ENCODE measurements around the gene TGIF2.

Gene TGIF2

DNA sequence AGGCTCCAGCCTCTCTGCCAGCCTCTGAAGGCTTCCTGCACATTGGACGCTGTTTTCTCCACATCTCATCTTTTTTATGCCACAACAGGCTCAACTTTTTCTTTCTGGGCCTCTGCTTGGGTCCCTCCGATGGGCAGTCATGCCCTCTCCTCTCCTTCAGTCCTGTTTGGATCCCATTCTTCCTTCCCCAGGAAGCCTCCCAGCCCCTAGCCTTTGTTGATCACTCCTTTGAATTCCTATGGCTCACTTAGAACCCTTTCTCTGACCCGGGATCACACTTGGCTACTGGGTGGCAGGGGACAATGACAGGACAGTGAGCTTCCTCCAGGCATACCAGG lies 68.1 kb downstream of the TGIF2 start:
- no peak for DNase-seq (ENCODE audit: low read depth in 1 of 2, low spot score in 1 of 2)
- in situ Hi-C loops (cut with HindIII; ENCODE audit: low pct_unique_long_range_greater_than_20kb, low sequenced_read_pairs) = no loop called here
- no peak for TF ChIP-seq JUND (IDR thresholded peaks at IDR 0.05; ENCODE audit: low read depth)

DNA sequence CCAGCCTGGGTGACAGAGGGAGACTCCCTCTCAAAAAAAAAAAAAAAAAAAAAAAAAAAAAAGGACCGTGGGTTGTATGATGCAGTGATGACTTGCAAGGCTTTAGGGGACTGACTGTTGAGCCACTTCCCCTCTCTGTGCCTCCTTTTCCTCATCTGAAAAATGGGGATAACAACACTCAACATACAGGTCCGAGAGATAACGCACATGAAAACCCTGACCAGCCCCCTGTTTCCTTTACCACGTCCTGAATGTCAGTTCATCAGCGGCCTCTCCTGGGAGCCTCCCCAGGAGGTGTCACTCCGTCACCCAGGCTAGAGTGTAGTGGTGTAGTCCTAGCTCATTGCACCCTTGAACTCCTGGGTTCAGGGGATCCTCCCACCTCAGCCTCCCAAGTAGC lies 68.7 kb downstream of the TGIF2 start:
- in situ Hi-C loops (cut with HindIII; ENCODE audit: low pct_unique_long_range_greater_than_20kb, low sequenced_read_pairs) = no loop called here
- no peak for DNase-seq (ENCODE audit: low read depth in 1 of 2, low spot score in 1 of 2)
- no peak for TF ChIP-seq JUND (IDR thresholded peaks at IDR 0.05; ENCODE audit: low read depth)

All from T47D (cell line).